HEK293 (cell line): ENCODE data around the gene EPHB1.

Experiments
- CTCF ChIA-PET: fragments of 350-600 bp; formaldehyde crosslinking; extraction: SDS; loops from one replicate; lab custom pipeline; 2021; ENCODE audit warnings: antibody characterized with exemption; lab: Yijun Ruan, JAX
- POLR2A ChIA-PET: fragments of 300-600 bp; formaldehyde crosslinking; extraction: SDS; loops from one replicate; lab custom pipeline; 2020; ENCODE audit warnings: antibody characterized with exemption, inconsistent platforms; lab: Yijun Ruan, JAX
- H3K27ac ChIP-seq: fragments of 200-500 bp; sonication (Bioruptor generic); 2 replicates; pipeline ENCODE4 v1.5.1; 2014; ENCODE audit warnings: low read depth, low read length, control low read depth, inconsistent platforms; ENCODE audit errors: extremely low read depth
- H3K36me3 ChIP-seq, 2 experiments: fragments of 200-500 bp in 1 of 2; sonication (Bioruptor generic) in 1 of 2; 1 replicate in 1 of 2; 2 replicates in 1 of 2; pipeline ENCODE4 v1.5.1; 2014 to 2017; ENCODE audit warnings: inconsistent platforms in 2 of 2, low read length in 2 of 2; ENCODE audit not compliant: control insufficient read depth in 2 of 2, insufficient read depth in 1 of 2
- H3K4me1 ChIP-seq: fragments of 200-500 bp; sonication (Bioruptor generic); 2 replicates; pipeline ENCODE4 v1.5.1; 2014; ENCODE audit warnings: mild to moderate bottlenecking, low read length, inconsistent platforms; ENCODE audit not compliant: control insufficient read depth, insufficient read depth
- H3K4me3 ChIP-seq: 2 replicates; pipeline ENCODE4 v1.5.1; 2011; ENCODE audit warnings: low read depth, mild to moderate bottlenecking, control low read depth, low read length, moderate library complexity
- H3K9me3 ChIP-seq: fragments of 200-500 bp; sonication (Bioruptor generic); 2 replicates; pipeline ENCODE4 v1.5.1; 2014; ENCODE audit warnings: low read depth, low read length, inconsistent platforms; ENCODE audit not compliant: control insufficient read depth, insufficient read depth
- BCL11A ChIP-seq: fragments of 450-650 bp; formaldehyde crosslinking; IDR thresholded peaks from 2 replicates; pipeline ENCODE4 v1.5.1; 2016; ENCODE audit warnings: low read depth, missing biosample characterization, missing genetic modification characterization
- ELK4 ChIP-seq: IDR thresholded peaks from 2 replicates; pipeline ENCODE4 v1.6.1; 2011; ENCODE audit warnings: mild to moderate bottlenecking, low read depth, low read length, borderline replicate concordance
- GLIS1 ChIP-seq: fragments of 450-650 bp; formaldehyde crosslinking; IDR thresholded peaks from 2 replicates; pipeline ENCODE4 v1.5.1; 2016; ENCODE audit warnings: missing biosample characterization, missing genetic modification characterization
- MZF1 ChIP-seq: fragments of 450-650 bp; formaldehyde crosslinking; IDR thresholded peaks from 2 replicates; pipeline ENCODE4 v1.5.1; 2017; ENCODE audit warnings: missing biosample characterization, missing genetic modification characterization, borderline replicate concordance
- OSR2 ChIP-seq: fragments of 450-650 bp; formaldehyde crosslinking; IDR thresholded peaks from 2 replicates; pipeline ENCODE4 v1.5.1; 2016; ENCODE audit warnings: missing biosample characterization, missing genetic modification characterization
- PRDM10 ChIP-seq: fragments of 450-650 bp; formaldehyde crosslinking; IDR thresholded peaks from 2 replicates; pipeline ENCODE4 v1.5.1; 2016; ENCODE audit warnings: missing biosample characterization, missing genetic modification characterization
- SCRT1 ChIP-seq: fragments of 450-650 bp; formaldehyde crosslinking; IDR thresholded peaks from 2 replicates; pipeline ENCODE4 v1.5.1; 2016; ENCODE audit warnings: missing biosample characterization, missing genetic modification characterization, borderline replicate concordance
- ZNF175 ChIP-seq: fragments of 450-650 bp; formaldehyde crosslinking; IDR thresholded peaks from 2 replicates; pipeline ENCODE4 v1.5.1; 2016; ENCODE audit warnings: missing biosample characterization, missing genetic modification characterization
- ZNF335 ChIP-seq: fragments of 450-650 bp; formaldehyde crosslinking; conservative IDR thresholded peaks from 2 replicates; pipeline ENCODE4 v1.5.1; 2016; ENCODE audit warnings: missing biosample characterization, missing genetic modification characterization
- ZNF488 ChIP-seq: fragments of 450-650 bp; formaldehyde crosslinking; IDR thresholded peaks from 2 replicates; pipeline ENCODE4 v1.5.1; 2016; ENCODE audit warnings: missing biosample characterization, missing genetic modification characterization
- ZNF560 ChIP-seq: fragments of 450-650 bp; formaldehyde crosslinking; IDR thresholded peaks from 2 replicates; pipeline ENCODE4 v1.5.1; 2017; ENCODE audit warnings: missing biosample characterization, missing genetic modification characterization, borderline replicate concordance
- ZNF561 ChIP-seq: fragments of 450-650 bp; IDR thresholded peaks from 2 replicates; pipeline ENCODE4 v1.5.1; 2018; ENCODE audit warnings: missing biosample characterization, missing genetic modification characterization, borderline replicate concordance
- ZNF585B ChIP-seq: fragments of 450-650 bp; formaldehyde crosslinking; IDR thresholded peaks from 2 replicates; pipeline ENCODE4 v1.5.1; 2016; ENCODE audit warnings: missing biosample characterization, missing genetic modification characterization
- ZNF600 ChIP-seq: fragments of 450-650 bp; formaldehyde crosslinking; IDR thresholded peaks from 2 replicates; pipeline ENCODE4 v1.5.1; 2016; ENCODE audit warnings: missing biosample characterization, missing genetic modification characterization
- ZNF610 ChIP-seq: fragments of 450-650 bp; formaldehyde crosslinking; IDR thresholded peaks from 2 replicates; pipeline ENCODE4 v1.5.1; 2016; ENCODE audit warnings: missing biosample characterization, missing genetic modification characterization, borderline replicate concordance
- ZNF677 ChIP-seq: fragments of 450-650 bp; IDR thresholded peaks from 2 replicates; pipeline ENCODE4 v1.5.0; 2018; ENCODE audit warnings: missing biosample characterization, mild to moderate bottlenecking, missing genetic modification characterization, moderate library complexity
- ZNF707 ChIP-seq: fragments of 450-650 bp; formaldehyde crosslinking; IDR thresholded peaks from 2 replicates; pipeline ENCODE4 v1.5.1; 2016; ENCODE audit warnings: missing biosample characterization, missing genetic modification characterization
- ZNF768 ChIP-seq: fragments of 450-650 bp; formaldehyde crosslinking; IDR thresholded peaks from 2 replicates; pipeline ENCODE4 v1.5.1; 2018; ENCODE audit warnings: missing biosample characterization, mild to moderate bottlenecking, missing genetic modification characterization
- ZNF777 ChIP-seq: fragments of 450-650 bp; formaldehyde crosslinking; IDR thresholded peaks from 2 replicates; pipeline ENCODE4 v1.5.1; 2017; ENCODE audit warnings: missing biosample characterization, missing genetic modification characterization, borderline replicate concordance
- TF ChIP-seq, protein P1 (sequence below): fragments of 450-650 bp; formaldehyde crosslinking; IDR thresholded peaks from 2 replicates; pipeline ENCODE4 v1.5.1; 2016; ENCODE audit warnings: missing biosample characterization, missing genetic modification characterization
- TF ChIP-seq, protein P2 (sequence below): fragments of 450-650 bp; formaldehyde crosslinking; IDR thresholded peaks from 2 replicates; pipeline ENCODE4 v1.5.1; 2017; ENCODE audit warnings: missing biosample characterization, missing genetic modification characterization
- TF ChIP-seq, protein P3 (sequence below): fragments of 450-650 bp; formaldehyde crosslinking; IDR thresholded peaks from 2 replicates; pipeline ENCODE4 v1.5.1; 2016; ENCODE audit warnings: missing biosample characterization, missing genetic modification characterization

Gene EPHB1

DNA sequence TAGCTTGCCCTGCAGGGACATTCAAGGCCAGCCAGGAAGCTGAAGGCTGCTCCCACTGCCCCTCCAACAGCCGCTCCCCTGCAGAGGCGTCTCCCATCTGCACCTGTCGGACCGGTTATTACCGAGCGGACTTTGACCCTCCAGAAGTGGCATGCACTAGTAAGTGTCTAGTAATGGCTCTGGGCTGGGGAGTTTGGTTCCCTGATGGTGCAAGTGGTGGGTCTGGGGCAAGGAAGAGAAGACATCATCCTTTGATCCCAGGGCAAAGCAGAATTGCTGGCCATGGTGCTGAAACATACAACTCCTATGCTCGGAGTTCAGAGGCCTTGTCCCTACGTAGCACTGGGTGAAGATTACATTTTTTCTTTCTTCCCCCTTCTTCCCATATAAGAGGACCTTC is 311.4 kb downstream of the EPHB1 start:
- no peak overlapping the region for H3K27ac ChIP-seq
- POLR2A ChIA-PET: no interaction called here
- no peaks in the 10 kb centered on the region for H3K9me3 ChIP-seq
- no peaks in the 10 kb centered on the region for H3K36me3 ChIP-seq
- no peaks in the 10 kb centered on the region for H3K4me1 ChIP-seq
- TF ChIP-seq PRDM10 (no peak), GLIS1 (tag by site-specific recombination) (no peak), MZF1 (tag by site-specific recombination) (no peak)
- TF ChIP-seq, protein P1, sequence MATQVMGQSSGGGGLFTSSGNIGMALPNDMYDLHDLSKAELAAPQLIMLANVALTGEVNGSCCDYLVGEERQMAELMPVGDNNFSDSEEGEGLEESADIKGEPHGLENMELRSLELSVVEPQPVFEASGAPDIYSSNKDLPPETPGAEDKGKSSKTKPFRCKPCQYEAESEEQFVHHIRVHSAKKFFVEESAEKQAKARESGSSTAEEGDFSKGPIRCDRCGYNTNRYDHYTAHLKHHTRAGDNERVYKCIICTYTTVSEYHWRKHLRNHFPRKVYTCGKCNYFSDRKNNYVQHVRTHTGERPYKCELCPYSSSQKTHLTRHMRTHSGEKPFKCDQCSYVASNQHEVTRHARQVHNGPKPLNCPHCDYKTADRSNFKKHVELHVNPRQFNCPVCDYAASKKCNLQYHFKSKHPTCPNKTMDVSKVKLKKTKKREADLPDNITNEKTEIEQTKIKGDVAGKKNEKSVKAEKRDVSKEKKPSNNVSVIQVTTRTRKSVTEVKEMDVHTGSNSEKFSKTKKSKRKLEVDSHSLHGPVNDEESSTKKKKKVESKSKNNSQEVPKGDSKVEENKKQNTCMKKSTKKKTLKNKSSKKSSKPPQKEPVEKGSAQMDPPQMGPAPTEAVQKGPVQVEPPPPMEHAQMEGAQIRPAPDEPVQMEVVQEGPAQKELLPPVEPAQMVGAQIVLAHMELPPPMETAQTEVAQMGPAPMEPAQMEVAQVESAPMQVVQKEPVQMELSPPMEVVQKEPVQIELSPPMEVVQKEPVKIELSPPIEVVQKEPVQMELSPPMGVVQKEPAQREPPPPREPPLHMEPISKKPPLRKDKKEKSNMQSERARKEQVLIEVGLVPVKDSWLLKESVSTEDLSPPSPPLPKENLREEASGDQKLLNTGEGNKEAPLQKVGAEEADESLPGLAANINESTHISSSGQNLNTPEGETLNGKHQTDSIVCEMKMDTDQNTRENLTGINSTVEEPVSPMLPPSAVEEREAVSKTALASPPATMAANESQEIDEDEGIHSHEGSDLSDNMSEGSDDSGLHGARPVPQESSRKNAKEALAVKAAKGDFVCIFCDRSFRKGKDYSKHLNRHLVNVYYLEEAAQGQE (tag by site-specific recombination): peak; percentile 94
- CTCF ChIA-PET: no interaction called here
- H3K4me3 ChIP-seq: no peak overlapping the region

DNA sequence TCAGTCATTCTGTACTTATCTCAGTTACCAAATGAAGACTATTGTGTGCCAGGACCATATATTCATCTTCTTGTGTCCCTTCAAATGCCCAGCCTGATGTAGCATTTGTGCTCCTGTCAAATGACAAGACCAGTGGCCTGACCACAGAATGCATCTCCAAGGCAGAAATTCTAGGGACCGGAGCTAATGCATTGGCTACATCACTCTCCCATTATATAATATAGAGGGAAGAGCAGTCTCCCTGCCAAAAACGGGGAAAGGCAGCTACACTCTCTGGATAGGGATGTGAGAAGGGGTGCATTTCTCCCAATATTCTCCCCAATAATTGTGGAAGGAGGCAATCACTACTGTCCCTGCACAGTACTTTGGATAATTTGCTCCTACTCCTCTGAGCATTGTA is 312.0 kb downstream of the EPHB1 start:
- POLR2A ChIA-PET: no interaction called here
- Histone ChIP-seq H3K4me3 (no peak overlapping the region), H3K9me3 (no peaks in the 10 kb centered on the region), H3K27ac (no peak overlapping the region), H3K4me1 (no peaks in the 10 kb centered on the region), H3K36me3 (no peaks in the 10 kb centered on the region)
- CTCF ChIA-PET: no interaction called here
- TF ChIP-seq ZNF335 (tag by site-specific recombination): no peak
- no peak for TF ChIP-seq ELK4
- no peak for TF ChIP-seq ZNF560 (tag by site-specific recombination)
- TF ChIP-seq, protein P2, sequence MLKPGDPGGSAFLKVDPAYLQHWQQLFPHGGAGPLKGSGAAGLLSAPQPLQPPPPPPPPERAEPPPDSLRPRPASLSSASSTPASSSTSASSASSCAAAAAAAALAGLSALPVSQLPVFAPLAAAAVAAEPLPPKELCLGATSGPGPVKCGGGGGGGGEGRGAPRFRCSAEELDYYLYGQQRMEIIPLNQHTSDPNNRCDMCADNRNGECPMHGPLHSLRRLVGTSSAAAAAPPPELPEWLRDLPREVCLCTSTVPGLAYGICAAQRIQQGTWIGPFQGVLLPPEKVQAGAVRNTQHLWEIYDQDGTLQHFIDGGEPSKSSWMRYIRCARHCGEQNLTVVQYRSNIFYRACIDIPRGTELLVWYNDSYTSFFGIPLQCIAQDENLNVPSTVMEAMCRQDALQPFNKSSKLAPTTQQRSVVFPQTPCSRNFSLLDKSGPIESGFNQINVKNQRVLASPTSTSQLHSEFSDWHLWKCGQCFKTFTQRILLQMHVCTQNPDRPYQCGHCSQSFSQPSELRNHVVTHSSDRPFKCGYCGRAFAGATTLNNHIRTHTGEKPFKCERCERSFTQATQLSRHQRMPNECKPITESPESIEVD: no peak
- no peak for TF ChIP-seq BCL11A
- no peak for TF ChIP-seq ZNF488 (tag by site-specific recombination)
- no peak for TF ChIP-seq ZNF777 (tag by site-specific recombination)
- no peak for TF ChIP-seq ZNF768 (tag by site-specific recombination)
- no peak for TF ChIP-seq OSR2
- no peak for TF ChIP-seq ZNF175 (tag by site-specific recombination)
- no peak for TF ChIP-seq ZNF677 (tag by site-specific recombination)
- TF ChIP-seq ZNF561 (tag by site-specific recombination): no peak
- no peak for TF ChIP-seq ZNF585B
- no peak for TF ChIP-seq ZNF600 (tag by site-specific recombination)
- TF ChIP-seq ZNF610 (tag by site-specific recombination): no peak
- TF ChIP-seq, protein P3, sequence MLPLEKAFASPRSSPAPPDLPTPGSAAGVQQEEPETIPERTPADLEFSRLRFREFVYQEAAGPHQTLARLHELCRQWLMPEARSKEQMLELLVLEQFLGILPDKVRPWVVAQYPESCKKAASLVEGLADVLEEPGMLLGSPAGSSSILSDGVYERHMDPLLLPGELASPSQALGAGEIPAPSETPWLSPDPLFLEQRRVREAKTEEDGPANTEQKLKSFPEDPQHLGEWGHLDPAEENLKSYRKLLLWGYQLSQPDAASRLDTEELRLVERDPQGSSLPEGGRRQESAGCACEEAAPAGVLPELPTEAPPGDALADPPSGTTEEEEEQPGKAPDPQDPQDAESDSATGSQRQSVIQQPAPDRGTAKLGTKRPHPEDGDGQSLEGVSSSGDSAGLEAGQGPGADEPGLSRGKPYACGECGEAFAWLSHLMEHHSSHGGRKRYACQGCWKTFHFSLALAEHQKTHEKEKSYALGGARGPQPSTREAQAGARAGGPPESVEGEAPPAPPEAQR (tag by site-specific recombination): no peak
- no peak for TF ChIP-seq ZNF707
- no peak for TF ChIP-seq SCRT1
- TF ChIP-seq, all 188 proteins: peak for 0
